GM06990 (cell line): ENCODE data around the gene KLK7.
"Not testable (repeated sequence)": the region's sequence is repeated elsewhere in the genome, so short reads cannot be mapped to it uniquely, and the experiment has no call there.

ENCODE experiments used
- DNase-seq: peaks from one replicate; pipeline ENCODE4 v3.0.0-alpha.2; 2011; ENCODE audit not compliant: insufficient read length; ENCODE audit errors: extremely low read depth
- H3K27me3 ChIP-seq: replicated peaks from 2 replicates; pipeline ENCODE4 v1.6.0; 2011; ENCODE audit warnings: low read length; ENCODE audit not compliant: control insufficient read depth, insufficient read depth
- H3K36me3 ChIP-seq: 2 replicates; pipeline ENCODE4 v1.5.1; 2011; ENCODE audit warnings: low read length; ENCODE audit not compliant: control insufficient read depth, insufficient read depth
- H3K4me3 ChIP-seq: replicated peaks from 2 replicates; pipeline ENCODE4 v1.5.1; 2011; ENCODE audit warnings: low read depth, mild to moderate bottlenecking, control low read depth, low read length
- TF ChIP-seq, protein P1 (sequence below): IDR thresholded peaks from 2 replicates; pipeline ENCODE4 v1.5.1; 2011; ENCODE audit warnings: low read length, control low read depth, mild to moderate bottlenecking, inconsistent platforms; ENCODE audit not compliant: insufficient read depth, poor library complexity, severe bottlenecking

KLK7 gene

DNA sequence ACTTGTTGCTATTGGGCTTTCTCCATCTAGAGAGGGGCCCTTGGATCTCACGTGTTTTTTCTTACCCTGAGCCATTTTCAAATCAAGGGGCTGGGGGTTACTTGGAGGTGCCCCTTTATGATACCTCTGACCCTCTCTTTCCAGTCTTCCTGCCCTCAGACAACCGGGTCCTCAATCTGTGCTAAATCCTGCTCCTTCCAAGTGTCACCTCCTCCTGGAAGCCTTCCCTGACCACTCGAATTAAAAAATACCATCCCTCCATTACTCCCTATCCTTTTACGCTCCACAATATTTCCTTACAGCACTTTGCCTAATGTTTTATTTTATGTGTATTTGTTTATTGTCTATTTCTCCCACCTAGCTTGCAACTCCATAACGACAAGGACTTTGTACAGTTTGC lies 14.3 kb upstream of the KLK7 start:
- Histone ChIP-seq H3K4me3 (no peak overlapping the region), H3K36me3 (no peaks in the 10 kb centered on the region), H3K27me3 (0 out of 2 replicates have a peak, but pooled peaks cover 1% of the 10 kb centered on the region)
- no peak for DNase-seq
- TF ChIP-seq, protein P1, sequence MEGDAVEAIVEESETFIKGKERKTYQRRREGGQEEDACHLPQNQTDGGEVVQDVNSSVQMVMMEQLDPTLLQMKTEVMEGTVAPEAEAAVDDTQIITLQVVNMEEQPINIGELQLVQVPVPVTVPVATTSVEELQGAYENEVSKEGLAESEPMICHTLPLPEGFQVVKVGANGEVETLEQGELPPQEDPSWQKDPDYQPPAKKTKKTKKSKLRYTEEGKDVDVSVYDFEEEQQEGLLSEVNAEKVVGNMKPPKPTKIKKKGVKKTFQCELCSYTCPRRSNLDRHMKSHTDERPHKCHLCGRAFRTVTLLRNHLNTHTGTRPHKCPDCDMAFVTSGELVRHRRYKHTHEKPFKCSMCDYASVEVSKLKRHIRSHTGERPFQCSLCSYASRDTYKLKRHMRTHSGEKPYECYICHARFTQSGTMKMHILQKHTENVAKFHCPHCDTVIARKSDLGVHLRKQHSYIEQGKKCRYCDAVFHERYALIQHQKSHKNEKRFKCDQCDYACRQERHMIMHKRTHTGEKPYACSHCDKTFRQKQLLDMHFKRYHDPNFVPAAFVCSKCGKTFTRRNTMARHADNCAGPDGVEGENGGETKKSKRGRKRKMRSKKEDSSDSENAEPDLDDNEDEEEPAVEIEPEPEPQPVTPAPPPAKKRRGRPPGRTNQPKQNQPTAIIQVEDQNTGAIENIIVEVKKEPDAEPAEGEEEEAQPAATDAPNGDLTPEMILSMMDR = no peak

DNA sequence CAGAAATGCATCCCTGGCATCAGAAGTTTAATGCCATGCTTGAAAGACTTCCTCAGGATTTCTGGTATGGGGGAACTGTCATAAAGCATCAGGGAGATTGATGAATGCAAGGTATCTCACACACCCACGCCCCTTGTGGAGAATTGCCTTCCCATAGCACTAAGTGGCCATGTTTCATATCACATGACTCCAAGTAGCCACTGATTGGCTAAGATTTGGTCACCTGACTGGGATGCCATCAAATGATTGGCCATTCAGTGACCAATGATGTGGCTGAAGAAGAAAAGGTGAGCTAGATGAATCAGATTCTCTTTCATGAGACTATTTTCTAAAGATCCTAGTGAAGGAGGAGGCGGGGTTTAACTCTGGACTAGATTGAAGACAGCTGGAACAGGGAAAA lies 10.4 kb upstream of the KLK7 start:
- DNase-seq = no peak
- Histone ChIP-seq H3K36me3 (no peaks in the 10 kb centered on the region), H3K4me3 (no peak overlapping the region), H3K27me3 (peaks cover 1% of the 10 kb centered on the region; the same call in 1 of the 2 replicates)
- TF ChIP-seq, protein P1 = no peak

DNA sequence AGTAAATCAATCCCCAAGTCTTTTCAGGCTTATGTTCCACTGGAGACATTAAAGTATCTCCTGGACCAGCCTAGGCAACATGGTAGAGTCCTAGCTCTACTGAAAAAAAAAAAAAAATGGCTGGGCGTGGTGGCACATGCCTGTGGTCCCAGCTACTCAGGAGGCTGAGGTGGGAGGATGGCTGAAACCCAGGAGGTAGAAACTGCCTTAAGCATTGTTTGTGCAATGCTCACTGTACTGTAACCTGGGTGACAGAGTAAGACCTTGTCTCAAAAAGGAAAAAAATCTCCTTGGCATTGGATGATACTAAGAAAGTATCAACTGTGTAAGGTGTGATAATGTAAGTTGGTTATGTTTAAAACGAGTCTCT lies 8.9 kb upstream of the KLK7 start:
- no peak for DNase-seq
- TF ChIP-seq, protein P1 = no peak
- Histone ChIP-seq H3K36me3 (no peaks in the 10 kb centered on the region), H3K4me3 (no peak overlapping the region), H3K27me3 (no peaks in the 10 kb centered on the region; the same call in 1 of the 2 replicates)

DNA sequence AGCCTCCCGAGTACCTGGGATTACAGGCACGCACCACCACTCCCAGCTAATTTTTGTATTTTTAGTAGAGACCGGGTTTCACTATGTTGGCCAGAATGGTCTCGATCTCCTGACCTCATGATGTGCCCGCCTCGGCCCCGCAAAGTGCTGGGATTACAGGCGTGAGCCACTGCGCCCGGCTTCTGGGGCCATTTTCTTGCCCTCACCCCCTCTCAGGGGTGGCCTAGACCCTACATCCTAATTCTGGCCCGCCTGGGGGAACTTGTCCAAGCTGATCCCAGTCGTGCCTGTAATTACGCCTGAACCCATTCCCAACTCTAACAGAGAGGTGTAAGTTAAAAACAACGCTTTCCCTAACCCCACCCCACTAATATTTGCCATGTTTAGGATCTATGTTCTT lies 699 bp upstream of the KLK7 start:
- not testable (repeated sequence) for H3K27me3 ChIP-seq, H3K4me3 ChIP-seq, DNase-seq, H3K36me3 ChIP-seq

DNA sequence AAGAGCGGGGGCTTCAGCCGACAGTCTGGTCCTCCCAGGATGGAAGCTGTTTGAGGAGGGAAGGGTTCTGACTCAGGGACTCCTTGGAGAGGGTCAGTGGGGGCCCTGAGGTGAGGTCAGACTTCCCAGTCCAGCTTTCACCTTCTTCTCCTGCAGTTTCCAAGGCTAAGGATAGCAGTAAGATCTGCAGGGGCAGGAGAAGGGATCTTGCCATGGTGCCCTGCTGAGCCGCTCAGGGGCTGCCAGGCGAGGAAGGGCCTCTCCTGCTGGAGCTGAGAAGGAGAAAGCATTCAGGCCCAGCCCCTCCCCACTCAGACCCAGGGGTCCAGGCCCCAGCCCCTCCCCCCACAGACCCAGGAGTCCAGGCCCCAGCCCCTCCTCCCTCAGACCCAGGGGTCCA lies 1.5 kb downstream of the KLK7 start:
- Histone ChIP-seq H3K36me3 (no peaks in the 10 kb centered on the region), H3K27me3 (no peaks in the 10 kb centered on the region; the same call in 1 of the 2 replicates), H3K4me3 (no peak overlapping the region)
- DNase-seq = no peak
- TF ChIP-seq, protein P1 = no peak

DNA sequence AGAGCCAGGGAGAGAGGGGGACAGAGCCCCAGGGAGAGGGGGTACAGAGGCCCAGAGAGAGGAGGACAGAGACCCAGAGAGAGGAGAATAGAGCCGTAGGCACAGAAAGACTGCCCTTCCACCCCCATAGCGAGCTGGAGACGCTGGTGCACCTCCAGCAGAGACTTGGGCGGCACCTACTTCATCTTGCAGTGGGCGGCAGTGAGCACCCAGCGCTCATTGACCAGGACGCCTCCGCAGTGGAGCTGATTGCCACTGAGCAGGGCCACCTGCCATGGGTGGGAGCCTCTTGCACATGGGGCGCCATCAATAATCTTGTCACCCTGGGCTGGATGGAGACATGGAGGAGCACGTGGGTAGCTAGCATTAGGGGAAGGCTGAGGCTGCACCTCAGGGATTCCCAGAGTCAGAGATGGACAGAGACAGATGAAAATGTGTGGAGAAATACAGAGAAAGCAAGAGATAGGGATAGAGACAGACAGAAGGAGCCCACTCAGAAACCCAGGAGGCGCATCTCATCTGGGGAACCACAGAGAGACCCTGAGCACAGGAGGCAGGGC lies 2.0 kb downstream of the KLK7 start:
- DNase-seq = no peak
- TF ChIP-seq, protein P1 = no peak
- no peaks in the 10 kb centered on the region; the same call in 1 of the 2 replicates for H3K27me3 ChIP-seq
- no peak overlapping the region for H3K4me3 ChIP-seq
- no peaks in the 10 kb centered on the region for H3K36me3 ChIP-seq
